Measurements from ENCODE around the gene YBX1. TPM values are rescaled to one million over a fixed set of nuclear protein-coding genes. Genes with fewer than 3 reads are reported as not detected.
A peak's percentile ranks its signal among the peaks of the same experiment; 100 is the strongest.
"Not testable (repeated sequence)": the region's sequence is repeated elsewhere in the genome, so short reads cannot be mapped to it uniquely, and the experiment has no call there.

YBX1 gene
- total RNA-seq, 4 donors from 2014 or later: 377 to 579 (median 441) TPM

- Histone ChIP-seq H3K27me3 (no peaks in the 10 kb centered on the region), H3K27ac (peak overlapping the region in 2 of 4 donors; percentile 28 to 85), H3K4me3 (no peak overlapping the region), H3K9me3 (no peaks in the 10 kb centered on the region), H3K36me3 (peaks cover 10 to 92% (median 21%) of the 10 kb centered on the region in 3 donors), H3K4me1 (peaks cover 0 to 31% (median 0%) of the 10 kb centered on the region in 4 donors)
- TF ChIP-seq POLR2A (IDR thresholded peaks at IDR 0.05) (no peak), EP300 (IDR thresholded peaks at IDR 0.05) (no peak)
- TF ChIP-seq, protein P1, sequence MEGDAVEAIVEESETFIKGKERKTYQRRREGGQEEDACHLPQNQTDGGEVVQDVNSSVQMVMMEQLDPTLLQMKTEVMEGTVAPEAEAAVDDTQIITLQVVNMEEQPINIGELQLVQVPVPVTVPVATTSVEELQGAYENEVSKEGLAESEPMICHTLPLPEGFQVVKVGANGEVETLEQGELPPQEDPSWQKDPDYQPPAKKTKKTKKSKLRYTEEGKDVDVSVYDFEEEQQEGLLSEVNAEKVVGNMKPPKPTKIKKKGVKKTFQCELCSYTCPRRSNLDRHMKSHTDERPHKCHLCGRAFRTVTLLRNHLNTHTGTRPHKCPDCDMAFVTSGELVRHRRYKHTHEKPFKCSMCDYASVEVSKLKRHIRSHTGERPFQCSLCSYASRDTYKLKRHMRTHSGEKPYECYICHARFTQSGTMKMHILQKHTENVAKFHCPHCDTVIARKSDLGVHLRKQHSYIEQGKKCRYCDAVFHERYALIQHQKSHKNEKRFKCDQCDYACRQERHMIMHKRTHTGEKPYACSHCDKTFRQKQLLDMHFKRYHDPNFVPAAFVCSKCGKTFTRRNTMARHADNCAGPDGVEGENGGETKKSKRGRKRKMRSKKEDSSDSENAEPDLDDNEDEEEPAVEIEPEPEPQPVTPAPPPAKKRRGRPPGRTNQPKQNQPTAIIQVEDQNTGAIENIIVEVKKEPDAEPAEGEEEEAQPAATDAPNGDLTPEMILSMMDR (IDR thresholded peaks at IDR 0.05): no peak
- 93 to 94% methylated on average over 12 of the region's 12 CpGs for WGBS, 2 donors
- DNase-seq (ENCODE audit: low spot score in 2 of 2): no peak
These were observed 67.8 kb downstream of the YBX1 start for GRCh38 chr1:42750041-42750440.

GRCh38 chr1:42751511-42752070, 69.4 kb downstream of the YBX1 start:
- Histone ChIP-seq H3K4me1 (peaks cover 0 to 32% (median 0%) of the 10 kb centered on the region in 4 donors), H3K36me3 (peaks cover 7 to 96% (median 25%) of the 10 kb centered on the region in 3 donors), H3K27ac (peak overlapping the region in 1 of 4 donors; percentile 29)
- not testable (repeated sequence) for H3K4me3 ChIP-seq; H3K9me3 ChIP-seq; H3K27me3 ChIP-seq; DNase-seq (ENCODE audit: low spot score in 2 of 2)
- 84 to 93% methylated on average over 8 of the region's 8 CpGs for WGBS, 2 donors

GRCh38 chr1:42752284-42752683, 70.1 kb downstream of the YBX1 start:
- peaks cover 0 to 32% (median 0%) of the 10 kb centered on the region in 4 donors for H3K4me1 ChIP-seq
- no peak for TF ChIP-seq EP300 (IDR thresholded peaks at IDR 0.05)
- no peak for TF ChIP-seq POLR2A (IDR thresholded peaks at IDR 0.05)
- TF ChIP-seq, protein P1 (IDR thresholded peaks at IDR 0.05): no peak
- H3K36me3 ChIP-seq: peaks cover 7 to 96% (median 25%) of the 10 kb centered on the region in 3 donors
- no peak overlapping the region for H3K4me3 ChIP-seq
- 92 to 98% methylated on average over 5 to 6 of the region's 6 CpGs for WGBS, 2 donors
- H3K27ac ChIP-seq: peak overlapping the region in 1 of 4 donors; percentile 29
- no peaks in the 10 kb centered on the region for H3K9me3 ChIP-seq
- no peaks in the 10 kb centered on the region for H3K27me3 ChIP-seq
- no peak for DNase-seq (ENCODE audit: low spot score in 2 of 2)

DNA sequence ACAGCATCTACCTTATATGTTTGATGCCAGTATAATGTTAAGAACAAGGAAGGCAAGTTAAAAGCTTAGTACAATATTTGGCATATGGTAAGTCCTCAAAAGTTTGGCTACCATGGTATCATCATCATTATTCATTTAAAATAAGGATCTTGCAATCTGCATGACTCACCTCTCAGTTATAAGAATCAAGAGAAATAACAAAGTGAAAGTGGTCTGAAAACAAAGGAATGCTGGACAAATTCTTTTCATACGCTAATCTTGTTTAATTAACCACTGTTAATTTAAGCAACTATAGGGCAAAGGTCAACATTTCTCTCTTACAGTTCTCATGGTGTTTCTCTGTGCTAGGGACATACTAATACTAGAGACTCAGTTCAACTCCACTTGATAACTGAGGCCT, 70.9 kb downstream of the YBX1 start:
- Histone ChIP-seq H3K9me3 (no peaks in the 10 kb centered on the region), H3K27me3 (no peaks in the 10 kb centered on the region), H3K36me3 (peaks cover 7 to 96% (median 33%) of the 10 kb centered on the region in 3 donors), H3K27ac (peak overlapping the region in 2 of 4 donors; percentile 28 to 47), H3K4me3 (no peak overlapping the region), H3K4me1 (peaks cover 0 to 34% (median 0%) of the 10 kb centered on the region in 4 donors)
- WGBS, 2 donors: 70 to 79% methylated on average over 1 of the region's 1 CpG
- no peak for DNase-seq (ENCODE audit: low spot score in 2 of 2)
- TF ChIP-seq POLR2A (IDR thresholded peaks at IDR 0.05) (no peak), EP300 (IDR thresholded peaks at IDR 0.05) (no peak)
- TF ChIP-seq, protein P1 (IDR thresholded peaks at IDR 0.05): no peak

Other genes starting within 250 kb of the YBX1 start
- gene ZMYND12, start 226.4 kb upstream of the YBX1 start, total RNA-seq: 1 to 10 TPM in 2 of 4 donors, under 1 TPM in 1, not detected in 1; 0.42 to 2.9 (median 1.3) TPM
- gene PPCS, start 225.9 kb upstream of the YBX1 start, total RNA-seq: 10 to 100 TPM; 21.8 to 50.1 (median 43.0) TPM
- 10 to 100 TPM in 1 of 4 donors, 1 to 10 TPM in 3; 2.7 to 13.3 (median 7.1) TPM for gene CCDC30, start 219.1 kb upstream of the YBX1 start, total RNA-seq
- gene PPIH, start 24.0 kb upstream of the YBX1 start, total RNA-seq: 10 to 100 TPM; 22.4 to 33.6 (median 28.1) TPM
- 100 to 1,000 TPM; 136 to 259 (median 218) TPM for gene CLDN19, start 57.8 kb downstream of the YBX1 start, total RNA-seq
- 10 to 100 TPM; 42.4 to 83.9 (median 65.1) TPM for gene P3H1, start 84.6 kb downstream of the YBX1 start, total RNA-seq
- 1 to 10 TPM; 3.0 to 8.4 (median 3.5) TPM for gene C1orf50, start 84.8 kb downstream of the YBX1 start, total RNA-seq
- under 1 TPM in 3 of 4 donors, not detected in 1; 0.21 to 0.30 (median 0.22) TPM for gene TMEM269, start 102.6 kb downstream of the YBX1 start, total RNA-seq
- 10 to 100 TPM in 2 of 4 donors, 1 to 10 TPM in 2; 4.1 to 14.2 (median 8.3) TPM for gene ERMAP, start 134.7 kb downstream of the YBX1 start, total RNA-seq
- 10 to 100 TPM; 18.6 to 76.0 (median 44.9) TPM for gene SVBP, start 135.0 kb downstream of the YBX1 start, total RNA-seq
- gene ZNF691, start 164.2 kb downstream of the YBX1 start, total RNA-seq: 10 to 100 TPM; 14.1 to 20.5 (median 16.9) TPM

Measured in tibial nerve (tissue), 4 donors.